Putamen (tissue), 1 donor: Measurements from ENCODE around the gene ERCC6L.
"Not testable (repeated sequence)": the region's sequence is repeated elsewhere in the genome, so short reads cannot be mapped to it uniquely, and the experiment has no call there.

Experiments used
- DNase-seq: peaks from one replicate; pipeline ENCODE4 v3.0.0-alpha.2; 2016; ENCODE audit warnings: low spot score

The ERCC6L gene

GRCh38 chrX:72253686-72254085 lies 14.9 kb upstream of the ERCC6L start:
- no peak for DNase-seq

GRCh38 chrX:72247206-72247942 lies 8.5 kb upstream of the ERCC6L start:
- DNase-seq, result no peak

GRCh38 chrX:72245461-72246089 lies 6.7 kb upstream of the ERCC6L start:
- peak; percentile 31 for DNase-seq

GRCh38 chrX:72243472-72243871 lies 4.6 kb upstream of the ERCC6L start:
- no peak for DNase-seq

- no peak for DNase-seq
Measured at GRCh38 chrX:72240976-72241375, 2.1 kb upstream of the ERCC6L start.

GRCh38 chrX:72238183-72238582 lies 644 bp downstream of the ERCC6L start:
- no peak for DNase-seq

GRCh38 chrX:72236841-72237240 lies 2.0 kb downstream of the ERCC6L start:
- DNase-seq, result no peak

GRCh38 chrX:72230290-72230689 lies 8.5 kb downstream of the ERCC6L start:
- no peak for DNase-seq

GRCh38 chrX:72220375-72220774 lies 18.5 kb downstream of the ERCC6L start:
- DNase-seq, result not testable (repeated sequence)

GRCh38 chrX:72216973-72217372 lies 21.9 kb downstream of the ERCC6L start:
- no peak for DNase-seq

- DNase-seq, result no peak
Measured at GRCh38 chrX:72208126-72208800, 30.6 kb downstream of the ERCC6L start.

- DNase-seq, result no peak
Measured at GRCh38 chrX:72207366-72207765, 31.5 kb downstream of the ERCC6L start.

- no peak for DNase-seq
Measured at GRCh38 chrX:72205706-72206105, 33.1 kb downstream of the ERCC6L start.

- no peak for DNase-seq
Measured at GRCh38 chrX:72203421-72203820, 35.4 kb downstream of the ERCC6L start.

GRCh38 chrX:72202792-72203401 lies 35.9 kb downstream of the ERCC6L start:
- no peak for DNase-seq

- no peak for DNase-seq
Measured at GRCh38 chrX:72201836-72202536, 36.8 kb downstream of the ERCC6L start.

GRCh38 chrX:72182924-72183323 lies 55.9 kb downstream of the ERCC6L start:
- no peak for DNase-seq

- peak; percentile 95 for DNase-seq
Measured at GRCh38 chrX:72181178-72182125, 57.4 kb downstream of the ERCC6L start, which contains the start of gene PIN4. Gene PIN4 (plus strand): TSS chrX:72181757. CDS start chrX:72181786, 29 bp downstream.

GRCh38 chrX:72180539-72180938 lies 58.3 kb downstream of the ERCC6L start:
- DNase-seq, result no peak

GRCh38 chrX:72176981-72177380 lies 61.8 kb downstream of the ERCC6L start:
- no peak for DNase-seq

- not testable (repeated sequence) for DNase-seq
Measured at GRCh38 chrX:72176289-72176688, 62.5 kb downstream of the ERCC6L start.
